Glutamatergic neuron (in vitro differentiated cells): ENCODE data around the gene FERMT3. TPM values are rescaled to one million over a fixed set of nuclear protein-coding genes. Genes with fewer than 3 reads are reported as not detected.

Experiments used
- DNase-seq: peaks from one replicate; pipeline ENCODE4 v3.0.0; 2022
- H3K27ac Mint-ChIP-seq: one replicate; pipeline ENCODE4 v1.8.0; 2020; ENCODE audit warnings: mild to moderate bottlenecking, mixed read lengths, inconsistent platforms; ENCODE audit not compliant: unreplicated experiment
- H3K27me3 Mint-ChIP-seq: one replicate; pipeline ENCODE4 v1.8.0; 2020; ENCODE audit warnings: mild to moderate bottlenecking, moderate library complexity, mixed read lengths, inconsistent platforms; ENCODE audit not compliant: unreplicated experiment
- H3K36me3 Mint-ChIP-seq: one replicate; pipeline ENCODE4 v1.8.0; 2020; ENCODE audit warnings: mild to moderate bottlenecking, mixed read lengths, inconsistent platforms; ENCODE audit not compliant: unreplicated experiment
- H3K4me1 Mint-ChIP-seq: one replicate; pipeline ENCODE4 v1.8.0; 2020; ENCODE audit warnings: mild to moderate bottlenecking, low read depth, mixed read lengths, inconsistent platforms; ENCODE audit not compliant: unreplicated experiment
- H3K4me3 Mint-ChIP-seq: one replicate; pipeline ENCODE4 v1.8.0; 2020; ENCODE audit warnings: mild to moderate bottlenecking, mixed read lengths, inconsistent platforms; ENCODE audit not compliant: unreplicated experiment
- H3K9me3 Mint-ChIP-seq: one replicate; pipeline ENCODE4 v1.8.0; 2020; ENCODE audit warnings: mild to moderate bottlenecking, moderate library complexity, mixed read lengths, inconsistent platforms; ENCODE audit not compliant: unreplicated experiment
- total RNA-seq: library from RNA; stranded (reverse); fragmentation: NEBNext Ultra II Directional; extraction: Animal tissue kit (Norgen Biotek cat#: 25700); gene quantifications from one replicate; pipeline ENCODE4 v1.2.1, GENCODE V29; 2021; ENCODE audit not compliant: unreplicated experiment
- TF ChIP-seq, protein P1 (sequence below): fragments of 200-600 bp; sonication (generic); IDR thresholded peaks from one replicate; pipeline ENCODE4 v1.5.0; 2021; ENCODE audit not compliant: partially characterized antibody, unreplicated experiment

Gene FERMT3
- total RNA-seq, 1 donor from 2014 or later, result 2.0 TPM

GRCh38 chr11:64255135-64256128 lies 48.9 kb downstream of the FERMT3 start:
- H3K27ac Mint-ChIP-seq, result no peak overlapping the region
- H3K4me1 Mint-ChIP-seq, result peaks cover 4% of the 10 kb centered on the region
- H3K9me3 Mint-ChIP-seq, result peaks cover 6% of the 10 kb centered on the region
- TF ChIP-seq, protein P1, sequence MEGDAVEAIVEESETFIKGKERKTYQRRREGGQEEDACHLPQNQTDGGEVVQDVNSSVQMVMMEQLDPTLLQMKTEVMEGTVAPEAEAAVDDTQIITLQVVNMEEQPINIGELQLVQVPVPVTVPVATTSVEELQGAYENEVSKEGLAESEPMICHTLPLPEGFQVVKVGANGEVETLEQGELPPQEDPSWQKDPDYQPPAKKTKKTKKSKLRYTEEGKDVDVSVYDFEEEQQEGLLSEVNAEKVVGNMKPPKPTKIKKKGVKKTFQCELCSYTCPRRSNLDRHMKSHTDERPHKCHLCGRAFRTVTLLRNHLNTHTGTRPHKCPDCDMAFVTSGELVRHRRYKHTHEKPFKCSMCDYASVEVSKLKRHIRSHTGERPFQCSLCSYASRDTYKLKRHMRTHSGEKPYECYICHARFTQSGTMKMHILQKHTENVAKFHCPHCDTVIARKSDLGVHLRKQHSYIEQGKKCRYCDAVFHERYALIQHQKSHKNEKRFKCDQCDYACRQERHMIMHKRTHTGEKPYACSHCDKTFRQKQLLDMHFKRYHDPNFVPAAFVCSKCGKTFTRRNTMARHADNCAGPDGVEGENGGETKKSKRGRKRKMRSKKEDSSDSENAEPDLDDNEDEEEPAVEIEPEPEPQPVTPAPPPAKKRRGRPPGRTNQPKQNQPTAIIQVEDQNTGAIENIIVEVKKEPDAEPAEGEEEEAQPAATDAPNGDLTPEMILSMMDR, result no peak
- H3K27me3 Mint-ChIP-seq, result peaks cover 18% of the 10 kb centered on the region
- H3K36me3 Mint-ChIP-seq, result no peaks in the 10 kb centered on the region
- H3K4me3 Mint-ChIP-seq, result no peak overlapping the region
- no peak for DNase-seq

- Mint-ChIP-seq H3K4me3 (no peak overlapping the region), H3K36me3 (no peaks in the 10 kb centered on the region), H3K27me3 (peaks cover 18% of the 10 kb centered on the region), H3K27ac (no peak overlapping the region), H3K9me3 (peaks cover 6% of the 10 kb centered on the region), H3K4me1 (peaks cover 4% of the 10 kb centered on the region)
- TF ChIP-seq, protein P1, result no peak
- no peak for DNase-seq
These were observed 49.8 kb downstream of the FERMT3 start for GRCh38 chr11:64256300-64256699.

DNA sequence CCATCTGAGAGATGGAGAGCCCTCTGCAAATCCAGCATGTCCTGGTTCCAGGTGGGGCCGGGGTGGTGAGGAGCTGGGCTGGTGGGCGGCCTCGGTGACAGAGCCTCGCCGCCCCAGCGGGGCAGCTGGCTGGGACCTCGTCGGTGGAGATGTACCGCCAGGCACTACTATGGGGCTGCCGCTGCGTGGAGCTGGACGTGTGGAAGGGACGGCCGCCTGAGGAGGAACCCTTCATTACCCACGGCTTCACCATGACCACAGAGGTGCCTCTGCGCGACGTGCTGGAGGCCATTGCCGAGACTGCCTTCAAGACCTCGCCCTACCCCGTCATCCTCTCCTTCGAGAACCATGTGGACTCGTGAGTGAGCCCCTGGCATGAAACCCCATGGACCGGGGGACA lies 51.8 kb downstream of the FERMT3 start:
- Mint-ChIP-seq H3K36me3 (no peaks in the 10 kb centered on the region), H3K4me3 (no peak overlapping the region), H3K4me1 (peaks cover 4% of the 10 kb centered on the region), H3K9me3 (peaks cover 6% of the 10 kb centered on the region), H3K27ac (no peak overlapping the region), H3K27me3 (peaks cover 16% of the 10 kb centered on the region)
- no peak for DNase-seq
- TF ChIP-seq, protein P1, result no peak

GRCh38 chr11:64258946-64259532 lies 52.5 kb downstream of the FERMT3 start:
- DNase-seq, result no peak
- TF ChIP-seq, protein P1, result no peak
- Mint-ChIP-seq H3K9me3 (peaks cover 6% of the 10 kb centered on the region), H3K27ac (no peak overlapping the region), H3K36me3 (no peaks in the 10 kb centered on the region), H3K27me3 (peaks cover 16% of the 10 kb centered on the region), H3K4me1 (no peaks in the 10 kb centered on the region), H3K4me3 (no peak overlapping the region)
